Ramos (cell line): ENCODE data around the gene FGF14.

ENCODE experiments used
- in situ Hi-C: fragments of 300-500 bp; cut with MboI; formaldehyde crosslinking; loops from one replicate; pipeline ENCODE4 v1.14.3; 2022; ENCODE audit warnings: low sequenced_read_pairs; ENCODE audit not compliant: unreplicated experiment

FGF14 gene

GRCh38 chr13:102203718-102204117 is 198.1 kb downstream of the FGF14 start:
- in situ Hi-C loops: no loop called here

GRCh38 chr13:102198418-102199311 is 203.2 kb downstream of the FGF14 start:
- in situ Hi-C loops: no loop called here

GRCh38 chr13:102197193-102197592 is 204.7 kb downstream of the FGF14 start:
- in situ Hi-C loops: no loop called here

DNA sequence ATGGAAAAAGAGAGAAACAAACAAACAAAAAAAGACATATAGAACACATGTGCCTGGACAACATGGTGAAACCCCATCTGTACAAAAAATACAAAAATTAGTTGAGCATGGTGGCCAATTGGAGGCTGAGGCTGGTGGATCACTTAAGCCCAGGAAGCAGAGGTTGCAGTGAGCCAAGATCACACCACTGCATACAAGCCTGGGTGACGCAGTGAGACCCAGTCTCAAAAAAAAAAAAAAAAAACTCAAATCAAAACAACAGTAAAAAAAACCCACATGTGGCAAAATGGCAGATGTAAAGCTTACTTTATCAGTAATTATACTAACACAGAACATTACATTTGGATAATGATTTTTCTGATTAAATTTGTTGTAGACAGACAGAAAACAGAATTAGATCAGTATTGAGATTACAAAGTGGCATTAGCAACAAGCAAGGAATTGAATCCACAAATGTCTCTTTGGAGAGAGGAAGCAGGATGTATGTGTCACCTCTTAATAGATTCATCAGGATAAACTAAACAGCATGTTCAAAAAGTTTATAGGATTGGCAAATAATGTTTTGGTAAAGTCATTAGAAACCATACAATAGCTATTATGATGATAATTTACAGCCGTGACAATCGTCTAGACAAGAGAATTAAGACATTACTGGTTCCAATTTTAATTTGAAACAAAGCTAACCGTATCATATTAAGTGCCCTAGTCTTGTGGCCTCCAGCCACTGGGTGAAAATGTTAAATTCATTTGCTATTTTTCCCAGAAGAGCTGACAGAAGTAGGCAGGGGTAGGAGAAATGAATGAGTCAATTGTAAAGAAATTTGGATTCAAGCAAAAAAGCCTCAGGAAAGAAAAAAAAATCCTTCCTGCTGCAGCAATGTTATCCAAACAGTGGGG is 206.0 kb downstream of the FGF14 start:
- in situ Hi-C loops: no loop called here

DNA sequence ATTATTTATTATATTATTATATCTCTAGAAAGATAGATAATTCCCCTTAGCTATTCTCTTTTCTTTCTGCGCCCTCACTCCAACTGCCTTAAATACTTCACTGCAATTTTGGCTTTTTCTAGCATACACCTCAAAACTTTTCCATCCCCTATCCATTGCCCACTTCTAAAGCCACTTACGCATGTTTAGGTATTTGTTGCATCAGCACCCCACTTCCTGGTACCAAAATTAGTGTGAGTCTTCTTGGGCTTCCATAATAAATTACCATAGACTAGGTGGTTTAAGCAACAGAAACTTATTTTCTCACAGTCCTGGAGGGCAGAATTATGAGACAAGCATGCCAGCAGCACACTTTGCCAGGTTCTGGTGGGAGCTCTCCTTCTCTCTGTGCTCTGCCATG is 209.0 kb downstream of the FGF14 start:
- in situ Hi-C loops: no loop called here

DNA sequence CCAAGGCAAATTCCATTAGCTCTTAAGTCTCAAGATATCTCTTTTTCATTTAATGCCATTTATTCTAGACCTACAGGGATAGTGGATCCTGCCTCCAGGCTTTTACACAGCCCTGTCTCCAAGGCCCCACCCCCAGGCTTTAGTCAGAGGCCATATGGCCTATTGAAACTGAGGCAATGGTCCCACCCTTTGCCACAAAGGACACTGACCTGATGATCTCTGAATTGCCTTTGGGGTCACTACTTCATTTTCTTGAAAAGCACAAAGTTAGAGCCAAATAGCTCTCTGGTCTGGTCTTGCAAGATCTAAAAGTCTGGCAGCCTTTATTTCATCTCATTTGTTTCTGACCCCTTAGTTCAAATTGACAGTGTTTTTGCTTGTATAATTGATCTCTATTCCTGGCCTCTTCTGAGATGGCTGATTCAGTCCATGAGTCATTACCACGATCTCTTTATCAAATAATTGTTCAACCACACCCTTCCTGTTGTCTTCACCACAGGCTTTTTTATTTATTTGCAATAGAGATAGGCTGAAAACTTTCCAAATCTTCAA is 209.8 kb downstream of the FGF14 start:
- in situ Hi-C loops: no loop called here

DNA sequence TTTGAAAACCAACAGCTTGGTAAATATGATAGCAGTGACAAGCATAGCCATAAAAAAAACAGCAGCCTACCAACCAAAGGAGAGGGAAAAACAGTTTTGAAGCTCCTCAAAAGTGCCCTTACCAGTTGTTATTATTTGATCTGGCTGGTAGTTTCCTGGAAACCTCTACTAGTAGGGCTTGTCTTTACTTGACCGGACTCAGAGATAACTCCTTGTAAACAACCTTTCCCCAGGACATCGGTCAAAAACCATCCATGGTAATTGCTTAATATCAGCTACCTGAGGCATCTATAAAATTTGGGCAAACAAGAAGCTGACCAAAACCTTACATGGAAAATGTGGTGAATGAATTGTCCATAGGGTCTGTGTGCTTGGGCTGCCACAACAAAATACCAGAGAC is 210.9 kb downstream of the FGF14 start:
- in situ Hi-C loops: no loop called here

DNA sequence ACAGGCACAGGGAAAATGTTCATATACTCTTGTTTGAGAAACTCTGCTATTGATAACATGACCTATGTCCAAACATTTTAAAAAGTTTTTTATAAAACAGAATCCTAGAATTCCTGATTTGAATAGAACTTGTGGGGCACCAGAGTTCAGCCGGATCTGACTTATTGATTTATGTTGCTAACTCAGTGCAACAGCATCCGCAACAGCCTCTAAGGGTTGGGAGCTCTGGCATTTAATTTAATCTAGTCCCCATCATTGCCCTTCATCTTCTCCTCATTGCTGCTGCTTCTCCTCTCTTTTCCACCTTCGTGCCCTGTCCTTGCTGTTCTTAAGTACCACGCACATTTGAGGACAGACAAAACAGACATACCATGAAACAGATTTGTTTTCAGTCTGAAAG is 214.5 kb downstream of the FGF14 start:
- in situ Hi-C loops: no loop called here

- in situ Hi-C loops: no loop called here
Measured at GRCh38 chr13:102185375-102185984, 216.4 kb downstream of the FGF14 start.

- in situ Hi-C loops: no loop called here
Measured at GRCh38 chr13:102183509-102184182, 218.2 kb downstream of the FGF14 start.

- in situ Hi-C loops: no loop called here
Measured at GRCh38 chr13:102182170-102182569, 219.7 kb downstream of the FGF14 start.

GRCh38 chr13:102177431-102177830 is 224.4 kb downstream of the FGF14 start:
- in situ Hi-C loops: no loop called here

DNA sequence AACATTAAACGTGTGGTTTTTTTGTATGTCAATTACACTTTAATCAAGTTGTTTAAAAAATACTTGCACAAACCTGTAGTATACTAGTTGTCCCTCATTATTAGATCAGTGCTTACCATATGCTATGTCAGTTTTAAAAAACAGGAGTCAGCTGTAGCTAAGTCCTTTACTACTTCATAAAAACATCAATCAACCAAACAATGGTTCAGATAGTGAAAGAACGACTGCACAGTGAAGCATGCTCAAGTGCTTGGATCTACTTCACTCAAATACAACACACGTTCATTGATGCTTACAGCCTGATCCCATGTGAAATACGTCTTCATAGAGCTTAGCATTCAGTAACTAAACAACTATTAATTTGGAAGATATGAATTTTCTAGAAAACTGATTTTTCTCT is 225.0 kb downstream of the FGF14 start:
- in situ Hi-C loops: no loop called here

- in situ Hi-C loops: no loop called here
Measured at GRCh38 chr13:102172406-102172805, 229.4 kb downstream of the FGF14 start.

DNA sequence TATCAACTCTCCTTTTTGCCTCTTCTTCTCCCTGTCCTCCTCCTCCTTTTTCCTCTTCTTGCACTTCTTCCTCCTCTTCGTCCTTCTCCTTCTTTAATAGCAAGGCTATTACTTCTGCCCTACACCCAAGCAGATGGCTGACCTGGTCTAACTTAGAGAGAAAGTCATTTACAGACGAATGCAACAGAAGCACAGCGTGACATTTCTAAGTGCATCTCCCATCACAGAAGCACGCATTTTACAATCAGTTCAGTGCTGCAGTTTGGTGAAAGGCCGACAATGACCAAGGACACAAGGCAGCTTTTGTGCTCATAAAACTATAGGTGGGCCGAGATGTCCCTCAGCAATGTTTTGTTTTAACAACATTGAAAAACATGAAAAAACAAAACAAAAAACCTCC is 231.5 kb downstream of the FGF14 start:
- in situ Hi-C loops: no loop called here

DNA sequence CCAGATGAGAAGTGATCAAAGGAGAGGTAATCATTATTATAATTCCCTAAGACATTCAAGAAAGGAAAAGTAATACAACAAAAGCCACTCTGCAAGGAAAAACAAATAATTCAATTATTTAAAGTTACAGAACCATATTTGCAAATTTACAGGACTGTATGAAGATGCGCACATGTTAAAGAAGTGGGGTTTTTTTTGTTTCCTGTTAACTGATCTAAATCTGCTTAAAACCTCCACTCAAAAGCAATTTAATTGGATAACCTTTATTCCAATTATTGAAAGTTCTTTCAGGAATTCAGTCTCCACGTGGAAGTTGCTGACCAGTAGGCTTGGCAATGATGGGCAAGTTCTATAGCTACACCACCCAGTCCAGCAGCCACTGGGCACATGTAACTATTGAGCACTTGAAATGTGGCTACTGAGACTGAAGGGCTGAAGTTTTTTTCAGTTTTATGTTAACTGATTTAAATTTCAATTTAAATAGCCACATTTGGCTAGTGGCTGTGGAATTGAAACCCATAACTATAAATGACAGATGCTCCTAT is 232.3 kb downstream of the FGF14 start:
- in situ Hi-C loops: no loop called here

DNA sequence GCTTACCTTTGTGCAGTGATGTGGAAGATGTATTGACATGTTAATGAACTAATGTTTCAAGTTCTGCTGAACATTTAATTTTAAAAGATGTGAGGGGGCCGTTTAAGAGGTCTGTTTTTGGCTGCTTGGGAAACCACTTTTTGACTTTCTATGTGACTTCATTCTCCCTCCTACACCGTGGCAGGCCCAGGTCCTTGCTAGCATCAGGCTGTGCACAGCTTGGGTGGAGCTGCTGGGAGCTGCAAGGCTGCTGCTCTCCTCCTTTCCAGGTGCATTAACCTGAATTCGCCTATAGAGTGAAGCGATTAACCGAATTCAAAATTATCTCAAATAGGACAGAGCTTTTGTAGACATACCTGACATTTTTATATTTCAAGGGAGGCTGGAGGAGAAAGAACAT is 249.1 kb downstream of the FGF14 start:
- in situ Hi-C loops: no loop called here

GRCh38 chr13:102147353-102147752 is 254.5 kb downstream of the FGF14 start:
- in situ Hi-C loops: no loop called here

DNA sequence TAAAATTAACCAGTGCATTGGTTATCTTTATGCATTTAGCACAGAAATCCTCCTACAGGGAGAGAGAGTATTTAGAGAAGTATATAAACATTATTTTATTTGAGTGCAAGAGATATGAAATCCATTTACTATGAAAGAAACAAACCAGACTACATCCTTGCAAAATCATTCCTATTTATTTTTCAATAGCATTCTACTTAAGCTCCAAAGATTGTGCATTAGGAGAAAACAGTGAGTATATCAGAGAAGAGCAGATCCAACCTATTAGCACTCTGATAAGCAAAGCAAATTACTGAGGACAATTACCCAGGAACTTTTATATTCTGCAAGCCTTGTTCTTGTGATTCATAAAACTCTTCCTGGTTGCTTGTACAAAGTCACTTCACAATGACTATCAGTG is 256.1 kb downstream of the FGF14 start:
- in situ Hi-C loops: no loop called here

GRCh38 chr13:102142473-102142826 is 259.4 kb downstream of the FGF14 start:
- in situ Hi-C loops: no loop called here
